ENCODE data around the gene NEIL1.
"Not testable (repeated sequence)": the region's sequence is repeated elsewhere in the genome, so short reads cannot be mapped to it uniquely, and the experiment has no call there.

- TF ChIP-seq YY1 (IDR thresholded peaks at IDR 0.05; ENCODE audit: insufficient read depth, insufficient read length); SUZ12 (IDR thresholded peaks at IDR 0.05; ENCODE audit: extremely low read depth, insufficient read depth, insufficient read length): not testable (repeated sequence)
Measured at GRCh38 chr15:75300026-75300425, 46.8 kb upstream of the NEIL1 start.
